Esophagus squamous epithelium (tissue), 4 donors: ENCODE data around the gene RSBN1L.

Experiments
- CTCF ChIP-seq, 6 experiments: fragments of 450-650 bp in 4 of 6; fragments of 200-600 bp in 2 of 6; sonication (generic) in 2 of 6; IDR thresholded peaks; one replicate each; pipeline ENCODE4 v1.5.1; 2016 to 2019; ENCODE audit warnings: antibody characterized with exemption in 6 of 6, mild to moderate bottlenecking in 4 of 6, moderate library complexity in 4 of 6
- POLR2A ChIP-seq, 4 donors: fragments of 450-650 bp; IDR thresholded peaks; one replicate each; pipeline ENCODE4 v1.6.1; 2017; ENCODE audit warnings: antibody characterized with exemption in 4 of 4, mild to moderate bottlenecking in 4 of 4, moderate library complexity in 3 of 4

DNA sequence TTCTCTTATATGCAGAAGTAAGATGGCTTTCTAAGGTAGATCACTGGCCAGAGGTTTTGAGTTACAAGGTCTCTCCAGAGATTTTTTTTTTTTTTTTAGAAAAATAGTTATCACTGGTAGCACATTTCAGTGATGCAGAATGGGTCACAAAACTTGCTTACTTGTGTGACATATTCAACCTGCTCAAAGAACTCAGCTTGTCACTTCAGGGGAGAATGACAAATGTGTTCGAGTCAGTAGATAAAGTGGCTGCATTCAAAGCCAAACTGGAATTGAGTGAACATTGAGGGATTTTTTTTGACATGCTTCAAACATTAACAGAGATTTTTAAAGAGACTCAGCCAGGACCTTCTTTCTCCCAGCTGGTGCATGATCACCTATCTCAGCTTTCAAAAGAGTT, 135.7 kb downstream of the RSBN1L start:
- TF ChIP-seq CTCF (IDR thresholded peaks at IDR 0.05) (no peak), POLR2A (IDR thresholded peaks at IDR 0.05) (no peak)
